Activated T-helper 1 cell treated with anti-CD3 and anti-CD28 coated beads, Interleukin-2, amount 50 U/mL, for 16 hours (primary cell): Measurements from ENCODE around the gene ITGB7.
"Not testable (repeated sequence)": the region's sequence is repeated elsewhere in the genome, so short reads cannot be mapped to it uniquely, and the experiment has no call there.

Experiments used
- DNase-seq, 2 donors: peaks; one replicate each; pipeline ENCODE4 v3.0.0-alpha.2; 2020; ENCODE audit warnings: low read depth in 1 of 2, low spot score in 1 of 2

Gene ITGB7

GRCh38 chr12:53218551-53219291, 11.7 kb upstream of the ITGB7 start:
- DNase-seq: no peak

- DNase-seq: no peak
Observed at GRCh38 chr12:53217931-53218307, 10.9 kb upstream of the ITGB7 start.

GRCh38 chr12:53217051-53217930, 10.2 kb upstream of the ITGB7 start:
- DNase-seq: no peak

GRCh38 chr12:53215497-53215896, 8.4 kb upstream of the ITGB7 start:
- DNase-seq: no peak

- DNase-seq: no peak
Observed at GRCh38 chr12:53214687-53215455, 7.8 kb upstream of the ITGB7 start.

GRCh38 chr12:53214221-53214620, 7.2 kb upstream of the ITGB7 start:
- DNase-seq: no peak

- DNase-seq: peak; percentile 72 to 76
Observed at GRCh38 chr12:53213348-53213747, 6.3 kb upstream of the ITGB7 start.

- DNase-seq: no peak
Observed at GRCh38 chr12:53212931-53213330, 5.9 kb upstream of the ITGB7 start.

- DNase-seq: no peak
Observed at GRCh38 chr12:53211476-53212381, 4.7 kb upstream of the ITGB7 start.

GRCh38 chr12:53210843-53211242, 3.8 kb upstream of the ITGB7 start:
- no peak for DNase-seq

- no peak for DNase-seq
Observed at GRCh38 chr12:53208877-53209463, 1.9 kb upstream of the ITGB7 start.

- DNase-seq: no peak
Observed at GRCh38 chr12:53208435-53208834, 1.4 kb upstream of the ITGB7 start.

- peak in 1 of 2 donors; percentile 36 for DNase-seq
Observed at GRCh38 chr12:53205747-53206419, 1.2 kb downstream of the ITGB7 start.

- no peak for DNase-seq
Observed at GRCh38 chr12:53204351-53204750, 2.7 kb downstream of the ITGB7 start.

- not testable (repeated sequence) for DNase-seq
Observed at GRCh38 chr12:53202316-53202715, 4.7 kb downstream of the ITGB7 start.

GRCh38 chr12:53201639-53202038, 5.4 kb downstream of the ITGB7 start:
- DNase-seq: no peak

GRCh38 chr12:53201177-53201541, 5.9 kb downstream of the ITGB7 start:
- DNase-seq: no peak

GRCh38 chr12:53200458-53201176, 6.4 kb downstream of the ITGB7 start:
- no peak for DNase-seq

GRCh38 chr12:53200107-53200457, 7.0 kb downstream of the ITGB7 start:
- DNase-seq: no peak
